ENCODE measurements around the gene PCDHGB3. TPM values are rescaled to one million over a fixed set of nuclear protein-coding genes. Genes with fewer than 3 reads are reported as not detected.
"Not testable (repeated sequence)": the region's sequence is repeated elsewhere in the genome, so short reads cannot be mapped to it uniquely, and the experiment has no call there.

The PCDHGB3 gene
- total RNA-seq, 1 donor = 6.2 TPM

GRCh38 chr5:141342773-141343172, 27.3 kb upstream of the PCDHGB3 start:
- no peak for TF ChIP-seq CTCF (IDR thresholded peaks at IDR 0.05; ENCODE audit: extremely low read depth, low read depth, low read length)
- no peaks in the 10 kb centered on the region for H3K36me3 ChIP-seq (ENCODE audit: insufficient read depth, low read length)
- H4K20me1 ChIP-seq (ENCODE audit: insufficient read depth, low read length) = no peaks in the 10 kb centered on the region
- H2AFZ ChIP-seq (ENCODE audit: low read length) = no peak overlapping the region
- H3K4me2 ChIP-seq (ENCODE audit: insufficient read depth, low read length) = no peak overlapping the region
- no peak for DNase-seq (ENCODE audit: insufficient read length, low spot score, missing footprints)
- H3K4me3 ChIP-seq (ENCODE audit: insufficient read depth, low read length) = no peak overlapping the region
- no peaks in the 10 kb centered on the region for H3K4me1 ChIP-seq (ENCODE audit: insufficient read depth, low read length)
- H3K27ac ChIP-seq (ENCODE audit: low read depth, low read length) = no peak overlapping the region
- H3K9me3 ChIP-seq (ENCODE audit: low read depth, low read length) = peaks cover 2% of the 10 kb centered on the region
- peaks cover 16% of the 10 kb centered on the region for H3K27me3 ChIP-seq (ENCODE audit: insufficient read depth, low read length)
- H3K79me2 ChIP-seq (ENCODE audit: insufficient read depth, low read length) = no peaks in the 10 kb centered on the region

- H3K4me3 ChIP-seq (ENCODE audit: insufficient read depth, low read length) = peak within 1 kb of the TSS; percentile 70
- peaks cover 2% of the 10 kb centered on the region for H3K9me3 ChIP-seq (ENCODE audit: low read depth, low read length)
- no peak within 1 kb of the TSS for H3K27ac ChIP-seq (ENCODE audit: low read depth, low read length)
- peak within 1 kb of the TSS; percentile 87 for H2AFZ ChIP-seq (ENCODE audit: low read length)
- no peaks in the 10 kb centered on the region for H3K36me3 ChIP-seq (ENCODE audit: insufficient read depth, low read length)
- peak; percentile 92 for DNase-seq (ENCODE audit: insufficient read length, low spot score, missing footprints)
- H3K79me2 ChIP-seq (ENCODE audit: insufficient read depth, low read length) = no peaks in the 10 kb centered on the region
- no peaks in the 10 kb centered on the region for H3K4me1 ChIP-seq (ENCODE audit: insufficient read depth, low read length)
- peak within 1 kb of the TSS; percentile 65 for H3K4me2 ChIP-seq (ENCODE audit: insufficient read depth, low read length)
- TF ChIP-seq CTCF (IDR thresholded peaks at IDR 0.05; ENCODE audit: extremely low read depth, low read depth, low read length) = peak; percentile 60
- peaks cover 16% of the 10 kb centered on the region for H3K27me3 ChIP-seq (ENCODE audit: insufficient read depth, low read length)
- no peaks in the 10 kb centered on the region for H4K20me1 ChIP-seq (ENCODE audit: insufficient read depth, low read length)
Measured at GRCh38 chr5:141343242-141343952, 26.6 kb upstream of the PCDHGB3 start, which contains the start of gene PCDHGA3. TSS of gene PCDHGA3 (plus strand) at chr5:141343829. CDS start at chr5:141344034, 205 bp downstream.

- TF ChIP-seq CTCF (IDR thresholded peaks at IDR 0.05; ENCODE audit: extremely low read depth, low read depth, low read length) = peak; percentile 7
- peak overlapping the region; percentile 70 for H3K4me3 ChIP-seq (ENCODE audit: insufficient read depth, low read length)
- H3K4me1 ChIP-seq (ENCODE audit: insufficient read depth, low read length) = no peaks in the 10 kb centered on the region
- no peak overlapping the region for H3K27ac ChIP-seq (ENCODE audit: low read depth, low read length)
- H3K36me3 ChIP-seq (ENCODE audit: insufficient read depth, low read length) = no peaks in the 10 kb centered on the region
- H3K9me3 ChIP-seq (ENCODE audit: low read depth, low read length) = peaks cover 2% of the 10 kb centered on the region
- no peaks in the 10 kb centered on the region for H4K20me1 ChIP-seq (ENCODE audit: insufficient read depth, low read length)
- H3K27me3 ChIP-seq (ENCODE audit: insufficient read depth, low read length) = peaks cover 16% of the 10 kb centered on the region
- no peaks in the 10 kb centered on the region for H3K79me2 ChIP-seq (ENCODE audit: insufficient read depth, low read length)
- H2AFZ ChIP-seq (ENCODE audit: low read length) = peak overlapping the region; percentile 87
- DNase-seq (ENCODE audit: insufficient read length, low spot score, missing footprints) = no peak
- peak overlapping the region; percentile 65 for H3K4me2 ChIP-seq (ENCODE audit: insufficient read depth, low read length)
Measured at GRCh38 chr5:141343953-141344463, 26.0 kb upstream of the PCDHGB3 start.

- Histone ChIP-seq H3K4me1 (ENCODE audit: insufficient read depth, low read length) (no peaks in the 10 kb centered on the region), H2AFZ (ENCODE audit: low read length) (no peak overlapping the region), H3K79me2 (ENCODE audit: insufficient read depth, low read length) (no peaks in the 10 kb centered on the region)
Measured at GRCh38 chr5:141345327-141345726, 24.7 kb upstream of the PCDHGB3 start.

GRCh38 chr5:141346017-141346416, 24.0 kb upstream of the PCDHGB3 start:
- H3K36me3 ChIP-seq (ENCODE audit: insufficient read depth, low read length); H3K4me3 ChIP-seq (ENCODE audit: insufficient read depth, low read length); H3K4me2 ChIP-seq (ENCODE audit: insufficient read depth, low read length); H3K27ac ChIP-seq (ENCODE audit: low read depth, low read length); H3K9me3 ChIP-seq (ENCODE audit: low read depth, low read length); H2AFZ ChIP-seq (ENCODE audit: low read length); DNase-seq (ENCODE audit: insufficient read length, low spot score, missing footprints); H3K79me2 ChIP-seq (ENCODE audit: insufficient read depth, low read length); H3K4me1 ChIP-seq (ENCODE audit: insufficient read depth, low read length); H4K20me1 ChIP-seq (ENCODE audit: insufficient read depth, low read length): not testable (repeated sequence)
- H3K27me3 ChIP-seq (ENCODE audit: insufficient read depth, low read length) = peaks cover 18% of the 10 kb centered on the region

More at GRCh38 chr5:141345327-141345726, 24.7 kb upstream of the PCDHGB3 start:
- no peak for DNase-seq (ENCODE audit: insufficient read length, low spot score, missing footprints)
- no peak overlapping the region for H3K4me2 ChIP-seq (ENCODE audit: insufficient read depth, low read length)
- TF ChIP-seq CTCF (IDR thresholded peaks at IDR 0.05; ENCODE audit: extremely low read depth, low read depth, low read length) = no peak
- peaks cover 13% of the 10 kb centered on the region for H3K27me3 ChIP-seq (ENCODE audit: insufficient read depth, low read length)
- no peak overlapping the region for H3K4me3 ChIP-seq (ENCODE audit: insufficient read depth, low read length)
- H4K20me1 ChIP-seq (ENCODE audit: insufficient read depth, low read length) = no peaks in the 10 kb centered on the region
- H3K36me3 ChIP-seq (ENCODE audit: insufficient read depth, low read length) = no peaks in the 10 kb centered on the region
- peaks cover under 1% of the 10 kb centered on the region for H3K9me3 ChIP-seq (ENCODE audit: low read depth, low read length)
- H3K27ac ChIP-seq (ENCODE audit: low read depth, low read length) = no peak overlapping the region
